Astrocyte (in vitro differentiated cells and primary cell): ENCODE data around the gene GDPD4. TPM values are rescaled to one million over a fixed set of nuclear protein-coding genes. Genes with fewer than 3 reads are reported as not detected.

ENCODE experiments used
- DNase-seq: peaks from one replicate; pipeline ENCODE4 v3.0.0-alpha.2; 2010; ENCODE audit warnings: low read depth
- FAIRE-seq: peaks from 2 replicates; lab custom pipeline; 2011; peaks lifted over from hg19 to GRCh38; lab: Jason Lieb, UNC
- H2AFZ ChIP-seq: 2 replicates; pipeline ENCODE4 v1.6.0; 2012; ENCODE audit warnings: low read depth, low read length, inconsistent platforms
- H3K27ac ChIP-seq: 2 replicates; pipeline ENCODE4 v1.5.1; 2011; ENCODE audit warnings: low read depth, low read length, inconsistent platforms
- H3K27me3 ChIP-seq: 2 replicates; pipeline ENCODE4 v1.6.0; 2011; ENCODE audit warnings: low read length, inconsistent platforms; ENCODE audit not compliant: insufficient read depth
- H3K36me3 ChIP-seq: 2 replicates; pipeline ENCODE4 v1.5.1; 2011; ENCODE audit warnings: low read length, inconsistent platforms; ENCODE audit not compliant: insufficient read depth
- H3K4me1 ChIP-seq: 2 replicates; pipeline ENCODE4 v1.5.1; 2011; ENCODE audit warnings: low read length, inconsistent platforms; ENCODE audit not compliant: insufficient read depth
- H3K4me2 ChIP-seq: 2 replicates; pipeline ENCODE4 v1.6.0; 2012; ENCODE audit warnings: low read length, inconsistent platforms
- H3K4me3 ChIP-seq: 2 replicates; pipeline ENCODE4 v1.5.1; 2011; ENCODE audit warnings: low read depth, mild to moderate bottlenecking, low read length, inconsistent platforms; ENCODE audit not compliant: insufficient read depth
- H3K79me2 ChIP-seq: 2 replicates; pipeline ENCODE4 v1.6.0; 2012; ENCODE audit warnings: mild to moderate bottlenecking, low read length, inconsistent platforms; ENCODE audit not compliant: insufficient read depth
- H3K9ac ChIP-seq: 2 replicates; pipeline ENCODE4 v1.6.0; 2012; ENCODE audit warnings: mild to moderate bottlenecking, low read length, inconsistent platforms
- H3K9me3 ChIP-seq: 2 replicates; pipeline ENCODE4 v1.5.1; 2012; ENCODE audit warnings: low read depth, mild to moderate bottlenecking, low read length, inconsistent platforms; ENCODE audit not compliant: insufficient read depth
- H4K20me1 ChIP-seq: 2 replicates; pipeline ENCODE4 v1.6.0; 2012; ENCODE audit warnings: low read length, inconsistent platforms; ENCODE audit not compliant: insufficient read depth
- H3K27ac Mint-ChIP-seq: one replicate; pipeline ENCODE4 v1.8.0; 2021; ENCODE audit warnings: mild to moderate bottlenecking, mixed read lengths; ENCODE audit not compliant: unreplicated experiment
- H3K27me3 Mint-ChIP-seq: one replicate; pipeline ENCODE4 v1.8.0; 2021; ENCODE audit warnings: low read depth, mixed read lengths; ENCODE audit not compliant: unreplicated experiment
- H3K36me3 Mint-ChIP-seq: one replicate; pipeline ENCODE4 v1.8.0; 2021; ENCODE audit warnings: low read depth, mixed read lengths; ENCODE audit not compliant: unreplicated experiment
- H3K4me1 Mint-ChIP-seq: one replicate; pipeline ENCODE4 v1.8.0; 2021; ENCODE audit warnings: low read depth, mixed read lengths; ENCODE audit not compliant: unreplicated experiment
- H3K4me3 Mint-ChIP-seq: one replicate; pipeline ENCODE4 v1.8.0; 2021; ENCODE audit warnings: mild to moderate bottlenecking, moderate library complexity, mixed read lengths; ENCODE audit not compliant: unreplicated experiment
- H3K9me3 Mint-ChIP-seq: one replicate; pipeline ENCODE4 v1.8.0; 2021; ENCODE audit warnings: mild to moderate bottlenecking, mixed read lengths; ENCODE audit not compliant: unreplicated experiment
- CTCF ChIP-seq: IDR thresholded peaks from 2 replicates; pipeline ENCODE4 v1.5.1; 2011; ENCODE audit warnings: low read depth, mild to moderate bottlenecking, inconsistent platforms, low read length, moderate library complexity; ENCODE audit not compliant: insufficient read depth
- EZH2 ChIP-seq: IDR thresholded peaks from 2 replicates; pipeline ENCODE4 v1.6.1; 2012; ENCODE audit warnings: mild to moderate bottlenecking, low read length, inconsistent platforms; ENCODE audit not compliant: insufficient read depth
- total RNA-seq: library from RNA; stranded (reverse); gene quantifications from 2 replicates; pipeline ENCODE4 v1.2.1, GENCODE V29; 2021

Gene GDPD4
- total RNA-seq, 1 donor from 2014 or later: not detected

GRCh38 chr11:77176996-77177395, 124.5 kb downstream of the GDPD4 start:
- Mint-ChIP-seq H3K27ac (no peak overlapping the region), H3K4me3 (no peak overlapping the region), H3K36me3 (peaks cover 3% of the 10 kb centered on the region), H3K9me3 (peaks cover 5% of the 10 kb centered on the region), H3K4me1 (no peaks in the 10 kb centered on the region), H3K27me3 (peaks cover 18% of the 10 kb centered on the region)
- H3K36me3 ChIP-seq: no peaks in the 10 kb centered on the region
- TF ChIP-seq EZH2: no peak
- TF ChIP-seq CTCF: no peak
- no peaks in the 10 kb centered on the region for H3K27me3 ChIP-seq
- H2AFZ ChIP-seq: no peak overlapping the region
- no peak for DNase-seq
- FAIRE-seq: no peak
- no peaks in the 10 kb centered on the region for H3K79me2 ChIP-seq
- no peak overlapping the region for H3K4me2 ChIP-seq
- H3K9me3 ChIP-seq: no peaks in the 10 kb centered on the region
- no peak overlapping the region for H3K9ac ChIP-seq
- no peak overlapping the region for H3K4me3 ChIP-seq
- H3K27ac ChIP-seq: no peak overlapping the region
- no peaks in the 10 kb centered on the region for H3K4me1 ChIP-seq
- H4K20me1 ChIP-seq: no peaks in the 10 kb centered on the region

GRCh38 chr11:77175869-77176539, 125.5 kb downstream of the GDPD4 start:
- Mint-ChIP-seq H3K27ac (no peak overlapping the region), H3K4me1 (no peaks in the 10 kb centered on the region)

More at GRCh38 chr11:77175869-77176539, 125.5 kb downstream of the GDPD4 start:
- Mint-ChIP-seq H3K4me3 (peak overlapping the region; percentile 50), H3K36me3 (peaks cover 3% of the 10 kb centered on the region), H3K9me3 (peaks cover 5% of the 10 kb centered on the region), H3K27me3 (peaks cover 18% of the 10 kb centered on the region)
- Histone ChIP-seq H3K4me1 (no peaks in the 10 kb centered on the region), H3K27me3 (no peaks in the 10 kb centered on the region), H3K9me3 (no peaks in the 10 kb centered on the region), H3K9ac (no peak overlapping the region), H3K36me3 (no peaks in the 10 kb centered on the region), H4K20me1 (no peaks in the 10 kb centered on the region), H3K4me2 (no peak overlapping the region), H3K79me2 (no peaks in the 10 kb centered on the region), H3K27ac (no peak overlapping the region), H2AFZ (peak overlapping the region; percentile 26), H3K4me3 (no peak overlapping the region)
- TF ChIP-seq CTCF: no peak
- no peak for TF ChIP-seq EZH2
- no peak for FAIRE-seq
- DNase-seq: no peak
